Caki2 (cell line): ENCODE data around the gene GIMAP5. TPM values are rescaled to one million over a fixed set of nuclear protein-coding genes. Genes with fewer than 3 reads are reported as not detected.
"Not testable (repeated sequence)": the region's sequence is repeated elsewhere in the genome, so short reads cannot be mapped to it uniquely, and the experiment has no call there.

ENCODE experiments used
- DNase-seq: peaks from one replicate; pipeline ENCODE4 v3.0.0-alpha.2; 2015; ENCODE audit warnings: low read depth
- in situ Hi-C: cut with HindIII; loops from 2 replicates; pipeline ENCODE4 v1.10.0; 2016; ENCODE audit warnings: low sequenced_read_pairs, low pct_unique_long_range_greater_than_20kb, mixed read lengths
- total RNA-seq: library from RNA; depleted of rRNA; stranded (reverse); fragments of >200 nt; shearing (Covaris generic); gene quantifications from 2 replicates; pipeline ENCODE4 v1.2.3, GENCODE V29; 2014; ENCODE audit warnings: low replicate concordance

GIMAP5 gene
- total RNA-seq, 1 experiment from 2014 or later, result not detected

GRCh38 chr7:150754951-150755350 lies 17.7 kb downstream of the GIMAP5 start:
- DNase-seq, result no peak
- in situ Hi-C loops, result no loop called here

GRCh38 chr7:150755473-150756099 lies 18.4 kb downstream of the GIMAP5 start:
- DNase-seq, result no peak
- in situ Hi-C loops, result no loop called here

- DNase-seq, result no peak
- in situ Hi-C loops, result no loop called here
Measured at GRCh38 chr7:150756166-150756565, 18.9 kb downstream of the GIMAP5 start.

- in situ Hi-C loops, result no loop called here
- no peak for DNase-seq
Measured at GRCh38 chr7:150756858-150757257, 19.6 kb downstream of the GIMAP5 start.

- no peak for DNase-seq
- in situ Hi-C loops, result no loop called here
Measured at GRCh38 chr7:150759479-150759878, 22.3 kb downstream of the GIMAP5 start.

- DNase-seq, result no peak
- in situ Hi-C loops, result no loop called here
Measured at GRCh38 chr7:150766334-150766709, 29.1 kb downstream of the GIMAP5 start.

- no peak for DNase-seq
- in situ Hi-C loops, result no loop called here
Measured at GRCh38 chr7:150769768-150770167, 32.5 kb downstream of the GIMAP5 start.

GRCh38 chr7:150774131-150774530 lies 36.9 kb downstream of the GIMAP5 start:
- in situ Hi-C loops, DNase-seq: not testable (repeated sequence)

- in situ Hi-C loops, result no loop called here
- DNase-seq, result no peak
Measured at GRCh38 chr7:150778014-150778737, 41.0 kb downstream of the GIMAP5 start.

- in situ Hi-C loops, result no loop called here
- DNase-seq, result peak; percentile 45
Measured at GRCh38 chr7:150778738-150779301, 41.6 kb downstream of the GIMAP5 start.

GRCh38 chr7:150780292-150780691 lies 43.1 kb downstream of the GIMAP5 start:
- in situ Hi-C loops, result no loop called here
- DNase-seq, result no peak

GRCh38 chr7:150781103-150781502 lies 43.9 kb downstream of the GIMAP5 start:
- DNase-seq, result no peak
- in situ Hi-C loops, result no loop called here

GRCh38 chr7:150781961-150782360 lies 44.7 kb downstream of the GIMAP5 start:
- in situ Hi-C loops, result no loop called here
- DNase-seq, result no peak

GRCh38 chr7:150784120-150784736 lies 47.0 kb downstream of the GIMAP5 start:
- in situ Hi-C loops, result no loop called here
- no peak for DNase-seq

GRCh38 chr7:150784954-150785353 lies 47.7 kb downstream of the GIMAP5 start:
- no peak for DNase-seq
- in situ Hi-C loops, result no loop called here

- in situ Hi-C loops, result no loop called here
- DNase-seq, result no peak
Measured at GRCh38 chr7:150787321-150788281, 50.4 kb downstream of the GIMAP5 start.

GRCh38 chr7:150788474-150789269 lies 51.5 kb downstream of the GIMAP5 start:
- no peak for DNase-seq
- in situ Hi-C loops, result no loop called here
